Left colon (tissue), 2 donors: ENCODE data around the gene GRK1. TPM values are rescaled to one million over a fixed set of nuclear protein-coding genes. Genes with fewer than 3 reads are reported as not detected.
A peak's percentile ranks its signal among the peaks of the same experiment; 100 is the strongest.
"Not testable (repeated sequence)": the region's sequence is repeated elsewhere in the genome, so short reads cannot be mapped to it uniquely, and the experiment has no call there.

Source experiments
- ATAC-seq: fragments of 200-7000 bp; cut with Tn5 transposase; one replicate; pipeline ENCODE4 v1.9.1; 2020; ENCODE audit warnings: mild to moderate bottlenecking, moderate library complexity
- DNase-seq, 2 donors: peaks; one replicate each; pipeline ENCODE4 v3.0.0-alpha.2; 2020
- intact Hi-C, 2 donors: fragments of 100-400 bp; cut with DNase I in 1 of 2; cut with micrococcal nuclease in 1 of 2; formaldehyde crosslinking; loops; one replicate each; pipeline versions ENCODE4 v1.11.2 to v1.14.0; 2022; cut with DNase I, micrococcal nuclease
- total RNA-seq, 2 donors: library from RNA; stranded (reverse); fragmentation: NEBNext Ultra II Directional; extraction: Animal tissue kit (Norgen Biotek cat#: 25700); gene quantifications; one replicate each; pipeline ENCODE4 v1.2.1, GENCODE V29; 2021
- donor health status: DM: no; HTN: no; CAD: no.
- donor health status: DM: yes; HTN: yes; CAD: no.

The GRK1 gene
- total RNA-seq, 2 donors from 2014 or later, result 0.09 TPM; not detected in 1

GRCh38 chr13:113747291-113747833, 80.3 kb downstream of the GRK1 start:
- intact Hi-C loops, result no loop called here
- DNase-seq (no peak), ATAC-seq (no peak)

- DNase-seq (no peak), ATAC-seq (no peak)
- intact Hi-C loops, result no loop called here
These were observed 81.3 kb downstream of the GRK1 start for GRCh38 chr13:113748101-113748861.

- ATAC-seq (no peak), DNase-seq (no peak)
- intact Hi-C loops, result no loop called here
These were observed 81.9 kb downstream of the GRK1 start for GRCh38 chr13:113748862-113749451.

- intact Hi-C loops, result no loop called here
- no peak for DNase-seq
- no peak for ATAC-seq
These were observed 82.5 kb downstream of the GRK1 start for GRCh38 chr13:113749507-113749906.

GRCh38 chr13:113749967-113750366, 82.9 kb downstream of the GRK1 start:
- ATAC-seq (no peak), DNase-seq (no peak)
- intact Hi-C loops, result no loop called here

- DNase-seq (no peak), ATAC-seq (no peak)
- intact Hi-C loops, result no loop called here
These were observed 83.8 kb downstream of the GRK1 start for GRCh38 chr13:113750554-113751399.

- ATAC-seq (no peak), DNase-seq (no peak)
- intact Hi-C loops, result no loop called here
These were observed 84.5 kb downstream of the GRK1 start for GRCh38 chr13:113751491-113751890.

- ATAC-seq, DNase-seq: not testable (repeated sequence)
These were observed 85.4 kb downstream of the GRK1 start for GRCh38 chr13:113752211-113752986.

GRCh38 chr13:113753171-113753570, 86.2 kb downstream of the GRK1 start:
- DNase-seq (no peak), ATAC-seq (peak; percentile 80)
- intact Hi-C loops, result no loop called here

More at GRCh38 chr13:113752211-113752986, 85.4 kb downstream of the GRK1 start:
- intact Hi-C loops, result not testable (repeated sequence)

GRCh38 chr13:113754242-113754641, 87.2 kb downstream of the GRK1 start:
- DNase-seq, result no peak
- intact Hi-C loops, result no loop called here
- ATAC-seq, result no peak

GRCh38 chr13:113754691-113755090, 87.7 kb downstream of the GRK1 start:
- ATAC-seq, result no peak
- DNase-seq, result no peak
- intact Hi-C loops, result no loop called here

GRCh38 chr13:113756441-113757097, 89.5 kb downstream of the GRK1 start:
- intact Hi-C loops, result no loop called here
- no peak for DNase-seq

GRCh38 chr13:113758651-113759524, 91.9 kb downstream of the GRK1 start, which contains the start of gene TMEM255B:
Gene TMEM255B (plus strand): TSS chr13:113759226. CDS start chr13:113759270, 44 bp downstream.
- peak; percentile 79 to 90 for DNase-seq
- peak; percentile 99 for ATAC-seq
- intact Hi-C loops, result no loop called here

More at GRCh38 chr13:113756441-113757097, 89.5 kb downstream of the GRK1 start:
- no peak for ATAC-seq

GRCh38 chr13:113759525-113760137, 92.6 kb downstream of the GRK1 start:
- DNase-seq (no peak), ATAC-seq (peak; percentile 12)
- intact Hi-C loops, result no loop called here

GRCh38 chr13:113761136-113761535, 94.1 kb downstream of the GRK1 start:
- DNase-seq, result no peak
- ATAC-seq, result no peak
- intact Hi-C loops, result no loop called here

- intact Hi-C loops, result no loop called here
- no peak for ATAC-seq
- DNase-seq, result no peak
These were observed 95.1 kb downstream of the GRK1 start for GRCh38 chr13:113762075-113762474.

- ATAC-seq (no peak), DNase-seq (no peak)
- intact Hi-C loops, result no loop called here
These were observed 95.5 kb downstream of the GRK1 start for GRCh38 chr13:113762538-113762937.
